HepG2 (cell line): ENCODE results near the gene HTRA2. TPM values are rescaled to one million over a fixed set of nuclear protein-coding genes. Genes with fewer than 3 reads are reported as not detected.

Experiments
- DPF2 ChIP-seq: sonication (generic); formaldehyde crosslinking; IDR thresholded peaks from 2 replicates; pipeline ENCODE4 v1.4.0; 2020; ENCODE audit warnings: mild to moderate bottlenecking, low read depth, missing genetic modification reagents, borderline replicate concordance
- EED ChIP-seq: sonication (generic); formaldehyde crosslinking; IDR thresholded peaks from 2 replicates; pipeline ENCODE4 v1.5.0; 2020; ENCODE audit warnings: mild to moderate bottlenecking, missing genetic modification reagents
- GABPB1 ChIP-seq: IDR thresholded peaks from 2 replicates; pipeline ENCODE4 v1.6.1; 2016; ENCODE audit warnings: mild to moderate bottlenecking, missing genetic modification reagents, moderate library complexity, missing compliant biosample characterization
- GPN1 ChIP-seq: sonication (generic); formaldehyde crosslinking; IDR thresholded peaks from 2 replicates; pipeline ENCODE4 v1.5.1; 2020; ENCODE audit warnings: missing genetic modification reagents, borderline replicate concordance
- HOXA5 ChIP-seq: sonication (generic); formaldehyde crosslinking; IDR thresholded peaks from 2 replicates; pipeline ENCODE4 v1.4.0; 2020; ENCODE audit warnings: missing genetic modification reagents
- NR2F1 ChIP-seq, 2 experiments: fragments of 450-650 bp in 1 of 2; formaldehyde crosslinking in 1 of 2; IDR thresholded peaks; 2 replicates each; pipeline versions ENCODE4 v1.5.0 to v1.6.1; 2016 to 2020; ENCODE audit warnings: mild to moderate bottlenecking in 1 of 2, missing compliant biosample characterization in 1 of 2, missing genetic modification reagents in 1 of 2, moderate library complexity in 1 of 2
- NR2F6 ChIP-seq, 2 experiments: IDR thresholded peaks; 2 replicates each; pipeline ENCODE4 v1.6.1; 2016; ENCODE audit warnings: antibody characterized with exemption in 1 of 2, mild to moderate bottlenecking in 1 of 2
- SAP130 ChIP-seq: IDR thresholded peaks from 2 replicates; pipeline ENCODE4 v1.6.1; 2016; ENCODE audit warnings: low read depth
- SP4 ChIP-seq: sonication (generic); formaldehyde crosslinking; IDR thresholded peaks from 2 replicates; pipeline ENCODE4 v1.8.1; 2023; ENCODE audit warnings: mild to moderate bottlenecking, missing genetic modification reagents
- SUZ12 ChIP-seq: fragments of 150-350 bp; IDR thresholded peaks from 2 replicates; pipeline ENCODE4 v1.6.1; 2014; ENCODE audit warnings: low read depth, low read length
- TRIM22 ChIP-seq: fragments of 450-650 bp; IDR thresholded peaks from 2 replicates; pipeline ENCODE4 v1.6.1; 2017
- ZNF274 ChIP-seq: sonication (generic); formaldehyde crosslinking; IDR thresholded peaks from 2 replicates; pipeline ENCODE4 v1.5.1; 2020; ENCODE audit warnings: mild to moderate bottlenecking, missing genetic modification reagents
- ZNF333 ChIP-seq: sonication (generic); formaldehyde crosslinking; IDR thresholded peaks from 2 replicates; pipeline ENCODE4 v1.4.0; 2020; ENCODE audit warnings: mild to moderate bottlenecking, missing genetic modification reagents, borderline replicate concordance
- ZNF598 ChIP-seq: sonication (generic); formaldehyde crosslinking; IDR thresholded peaks from 2 replicates; pipeline ENCODE4 v1.5.1; 2020; ENCODE audit warnings: mild to moderate bottlenecking, missing genetic modification reagents, borderline replicate concordance
- ZXDC ChIP-seq: sonication (generic); formaldehyde crosslinking; IDR thresholded peaks from 2 replicates; pipeline ENCODE4 v1.5.0; 2020; ENCODE audit warnings: mild to moderate bottlenecking, missing genetic modification reagents
- polyA plus RNA-seq, 8 experiments: library from polyadenylated mRNA; depleted of rRNA in 3 of 8; stranded (reverse) in 7 of 8; unstranded in 1 of 8; fragments of >200 nt; fragmentation: Illumina TruSeq in 4 of 8; extraction: Trizol in 4 of 8; gene quantifications; 2 replicates each; pipeline versions ENCODE4 v1.2.1 to v1.2.3, GENCODE V29; 2011 to 2016; ENCODE audit warnings: low read depth in 4 of 8, missing spikeins in 1 of 8, mixed read lengths in 1 of 8; ENCODE audit not compliant: insufficient read depth in 1 of 8
- total RNA-seq, 5 experiments: library from RNA; depleted of rRNA; stranded (reverse); fragments of >200 nt; fragmentation: Illumina TruSeq; extraction: Trizol; gene quantifications; 2 replicates each; pipeline ENCODE4 v1.2.3, GENCODE V29; 2016; ENCODE audit warnings: low read depth in 1 of 5
- TF ChIP-seq, protein P1 (sequence below): sonication (generic); formaldehyde crosslinking; IDR thresholded peaks from 2 replicates; pipeline ENCODE4 v1.5.0; 2020; ENCODE audit warnings: missing genetic modification reagents, mild to moderate bottlenecking, borderline replicate concordance
- TF ChIP-seq, protein P2 (sequence below): sonication (generic); formaldehyde crosslinking; IDR thresholded peaks from 2 replicates; pipeline ENCODE4 v1.8.0; 2022; ENCODE audit warnings: mild to moderate bottlenecking, missing genetic modification reagents, moderate library complexity
- TF ChIP-seq, protein P3 (sequence below): sonication (generic); formaldehyde crosslinking; conservative IDR thresholded peaks from 2 replicates; pipeline ENCODE4 v1.4.0; 2020; ENCODE audit warnings: missing genetic modification reagents
- TF ChIP-seq, protein P4 (sequence below): IDR thresholded peaks from 2 replicates; pipeline ENCODE4 v1.6.1; 2016; ENCODE audit warnings: mild to moderate bottlenecking, missing biosample characterization, missing genetic modification reagents

Gene HTRA2
- total and polyA plus RNA-seq, 2 of the 13 experiments (the other 11 are each of a cell fraction or from before 2014, with no cell fraction given) = 47.7 to 50.3 TPM

DNA sequence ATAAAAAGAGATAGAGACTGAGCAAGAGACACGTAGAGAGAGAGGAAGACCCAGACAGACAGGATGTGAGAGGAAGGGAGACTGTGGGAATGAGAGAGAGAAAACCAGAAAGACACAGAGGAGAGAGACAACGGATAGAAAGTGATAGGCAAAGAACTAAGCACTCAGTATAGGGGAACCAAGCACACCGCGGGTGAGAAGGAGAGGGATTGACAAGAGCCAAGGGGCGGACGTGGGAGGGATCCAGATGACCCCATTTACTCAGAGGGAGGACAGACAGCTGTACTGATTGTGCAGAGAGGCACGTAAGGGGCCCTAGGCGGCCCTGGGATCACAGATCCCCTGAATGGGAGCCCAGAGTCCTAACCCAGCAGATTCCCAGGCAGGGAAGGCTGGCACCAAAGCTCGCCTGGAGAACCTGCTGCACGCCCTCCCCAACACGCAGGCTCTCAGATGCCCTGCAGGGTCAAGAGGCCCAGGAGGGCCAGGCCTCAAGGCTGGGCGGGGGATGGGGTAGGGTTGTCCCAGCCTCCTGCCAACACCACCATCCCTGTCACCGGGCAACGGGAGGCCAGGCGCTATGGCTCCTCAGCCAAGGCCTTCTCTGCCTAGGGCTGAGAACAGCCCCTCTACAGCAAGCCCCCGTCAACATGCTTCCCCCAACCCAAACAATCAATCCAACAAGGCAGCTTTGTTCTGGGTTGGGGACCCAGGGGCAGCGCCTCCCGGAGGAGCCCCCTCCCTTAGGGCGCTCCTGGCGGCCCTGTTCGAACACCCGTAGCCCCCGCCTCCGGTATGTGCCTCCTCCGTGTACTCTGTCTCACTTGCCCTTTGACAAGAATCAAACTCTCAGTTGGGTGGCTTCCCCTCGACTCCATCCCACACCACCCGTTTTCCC, 23.4 kb downstream of the HTRA2 start (continued):
- TF ChIP-seq ZXDC (CRISPR knock-in tag) (0 out of 2 replicates have a peak, but pooled peaks have one; percentile 22), HOXA5 (no peak), GPN1 (CRISPR knock-in tag) (no peak), ZNF598 (CRISPR knock-in tag) (0 out of 2 replicates have a peak, but pooled peaks have one; percentile 22), GABPB1 (CRISPR knock-in tag) (peak; percentile 39; the same call in 1 of the 2 replicates), TRIM22 (0 out of 2 replicates have a peak, but pooled peaks have one; percentile 33), SAP130 (CRISPR knock-in tag) (peak; percentile 59), EED (CRISPR knock-in tag) (peak; percentile 11; the same call in 1 of the 2 replicates), ZNF333 (CRISPR knock-in tag) (no peak), NR2F6 (IDR thresholded peaks at IDR 0.05) (peak; percentile 47; the same call in 1 of the 2 replicates), NR2F6 (CRISPR knock-in tag; IDR thresholded peaks at IDR 0.05) (peak; percentile 76), SP4 (CRISPR knock-in tag) (0 out of 2 replicates have a peak, but pooled peaks have one; percentile 49), NR2F1 (CRISPR knock-in tag; IDR thresholded peaks at IDR 0.05) (peak in 1 of 2 experiments; percentile 45; a peak in 1 of 4 replicates), ZNF274 (CRISPR knock-in tag) (peak; percentile 73; the same call in 1 of the 2 replicates), SUZ12 (no peak), DPF2 (CRISPR knock-in tag) (0 out of 2 replicates have a peak, but pooled peaks have one; percentile 1)
- TF ChIP-seq, protein P1, sequence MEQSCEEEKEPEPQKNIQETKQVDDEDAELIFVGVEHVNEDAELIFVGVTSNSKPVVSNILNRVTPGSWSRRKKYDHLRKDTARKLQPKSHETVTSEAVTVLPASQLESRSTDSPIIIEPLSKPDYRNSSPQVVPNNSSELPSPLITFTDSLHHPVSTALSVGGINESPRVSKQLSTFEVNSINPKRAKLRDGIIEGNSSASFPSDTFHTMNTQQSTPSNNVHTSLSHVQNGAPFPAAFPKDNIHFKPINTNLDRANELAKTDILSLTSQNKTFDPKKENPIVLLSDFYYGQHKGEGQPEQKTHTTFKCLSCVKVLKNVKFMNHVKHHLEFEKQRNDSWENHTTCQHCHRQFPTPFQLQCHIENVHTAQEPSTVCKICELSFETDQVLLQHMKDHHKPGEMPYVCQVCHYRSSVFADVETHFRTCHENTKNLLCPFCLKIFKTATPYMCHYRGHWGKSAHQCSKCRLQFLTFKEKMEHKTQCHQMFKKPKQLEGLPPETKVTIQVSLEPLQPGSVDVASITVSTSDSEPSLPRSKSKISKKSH (CRISPR knock-in tag) = peak; percentile 18; the same call in 1 of the 2 replicates
- TF ChIP-seq, protein P2, sequence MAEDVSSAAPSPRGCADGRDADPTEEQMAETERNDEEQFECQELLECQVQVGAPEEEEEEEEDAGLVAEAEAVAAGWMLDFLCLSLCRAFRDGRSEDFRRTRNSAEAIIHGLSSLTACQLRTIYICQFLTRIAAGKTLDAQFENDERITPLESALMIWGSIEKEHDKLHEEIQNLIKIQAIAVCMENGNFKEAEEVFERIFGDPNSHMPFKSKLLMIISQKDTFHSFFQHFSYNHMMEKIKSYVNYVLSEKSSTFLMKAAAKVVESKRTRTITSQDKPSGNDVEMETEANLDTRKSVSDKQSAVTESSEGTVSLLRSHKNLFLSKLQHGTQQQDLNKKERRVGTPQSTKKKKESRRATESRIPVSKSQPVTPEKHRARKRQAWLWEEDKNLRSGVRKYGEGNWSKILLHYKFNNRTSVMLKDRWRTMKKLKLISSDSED (CRISPR knock-in tag) = no peak
- TF ChIP-seq, protein P3, sequence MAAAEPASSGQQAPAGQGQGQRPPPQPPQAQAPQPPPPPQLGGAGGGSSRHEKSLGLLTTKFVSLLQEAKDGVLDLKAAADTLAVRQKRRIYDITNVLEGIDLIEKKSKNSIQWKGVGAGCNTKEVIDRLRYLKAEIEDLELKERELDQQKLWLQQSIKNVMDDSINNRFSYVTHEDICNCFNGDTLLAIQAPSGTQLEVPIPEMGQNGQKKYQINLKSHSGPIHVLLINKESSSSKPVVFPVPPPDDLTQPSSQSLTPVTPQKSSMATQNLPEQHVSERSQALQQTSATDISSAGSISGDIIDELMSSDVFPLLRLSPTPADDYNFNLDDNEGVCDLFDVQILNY (CRISPR knock-in tag) = no peak
- TF ChIP-seq, protein P4, sequence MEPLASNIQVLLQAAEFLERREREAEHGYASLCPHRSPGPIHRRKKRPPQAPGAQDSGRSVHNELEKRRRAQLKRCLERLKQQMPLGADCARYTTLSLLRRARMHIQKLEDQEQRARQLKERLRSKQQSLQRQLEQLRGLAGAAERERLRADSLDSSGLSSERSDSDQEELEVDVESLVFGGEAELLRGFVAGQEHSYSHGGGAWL (CRISPR knock-in tag) = peak; percentile 73; the same call in 1 of the 2 replicates
